OCI-LY3 (cell line): ENCODE measurements around the gene TAF4.

ENCODE experiments used
- EZH2phosphoT487 ChIP-seq: fragments of 200-600 bp; shearing (Covaris generic); IDR thresholded peaks from 2 replicates; pipeline ENCODE4 v1.6.1; 2018; ENCODE audit warnings: antibody characterized with exemption, mixed run types, low read depth
- TF ChIP-seq, protein P1 (sequence below): fragments of 200-600, 300-600 bp; sonication (generic); IDR thresholded peaks from 2 replicates; pipeline ENCODE4 v1.5.1; 2014; ENCODE audit warnings: antibody characterized with exemption, low read length, low read depth

DNA sequence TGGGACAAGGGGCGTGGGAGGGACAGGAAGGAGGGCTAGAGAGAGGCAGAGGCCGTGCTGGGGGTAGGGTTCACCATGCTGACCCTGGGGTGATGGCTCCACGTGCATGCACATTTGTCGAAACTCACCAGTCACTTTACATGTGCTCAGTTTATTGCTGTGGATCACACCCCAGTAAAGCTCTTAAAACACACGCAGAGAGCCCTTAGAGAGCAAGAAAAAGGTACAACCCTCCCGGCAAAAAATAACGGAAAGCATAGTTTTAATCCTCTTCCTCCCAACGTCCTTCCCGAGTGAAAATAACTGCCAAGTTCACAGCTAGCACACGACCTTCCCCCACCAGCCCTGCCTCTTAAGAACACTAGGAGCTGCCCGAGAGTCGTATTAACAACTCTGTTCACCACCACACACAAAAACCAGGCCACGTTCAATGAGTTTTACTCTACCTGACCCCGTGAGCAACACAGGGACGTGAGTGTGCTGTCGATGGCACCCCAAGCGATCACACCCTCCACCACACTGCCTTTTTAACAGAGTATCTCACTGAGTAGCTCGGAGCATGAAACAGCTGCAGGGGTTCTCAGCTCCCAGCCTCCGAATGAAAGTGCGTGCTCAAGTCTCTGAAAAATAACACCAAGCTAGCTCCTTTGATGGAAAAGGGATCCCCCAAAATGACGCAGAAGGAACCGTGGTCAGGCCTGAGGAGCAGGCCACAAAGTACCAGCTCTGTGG lies 39.7 kb downstream of the TAF4 start:
- TF ChIP-seq, protein P1, sequence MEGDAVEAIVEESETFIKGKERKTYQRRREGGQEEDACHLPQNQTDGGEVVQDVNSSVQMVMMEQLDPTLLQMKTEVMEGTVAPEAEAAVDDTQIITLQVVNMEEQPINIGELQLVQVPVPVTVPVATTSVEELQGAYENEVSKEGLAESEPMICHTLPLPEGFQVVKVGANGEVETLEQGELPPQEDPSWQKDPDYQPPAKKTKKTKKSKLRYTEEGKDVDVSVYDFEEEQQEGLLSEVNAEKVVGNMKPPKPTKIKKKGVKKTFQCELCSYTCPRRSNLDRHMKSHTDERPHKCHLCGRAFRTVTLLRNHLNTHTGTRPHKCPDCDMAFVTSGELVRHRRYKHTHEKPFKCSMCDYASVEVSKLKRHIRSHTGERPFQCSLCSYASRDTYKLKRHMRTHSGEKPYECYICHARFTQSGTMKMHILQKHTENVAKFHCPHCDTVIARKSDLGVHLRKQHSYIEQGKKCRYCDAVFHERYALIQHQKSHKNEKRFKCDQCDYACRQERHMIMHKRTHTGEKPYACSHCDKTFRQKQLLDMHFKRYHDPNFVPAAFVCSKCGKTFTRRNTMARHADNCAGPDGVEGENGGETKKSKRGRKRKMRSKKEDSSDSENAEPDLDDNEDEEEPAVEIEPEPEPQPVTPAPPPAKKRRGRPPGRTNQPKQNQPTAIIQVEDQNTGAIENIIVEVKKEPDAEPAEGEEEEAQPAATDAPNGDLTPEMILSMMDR, result no peak
- no peak for TF ChIP-seq EZH2phosphoT487
